Renal cortical epithelial cell (primary cell): ENCODE results near the gene TSSK6. TPM values are rescaled to one million over a fixed set of nuclear protein-coding genes. Genes with fewer than 3 reads are reported as not detected.

Source experiments
- DNase-seq: peaks from one replicate; pipeline ENCODE4 v3.0.0-alpha.2; 2011; ENCODE audit warnings: low read depth
- total RNA-seq: library from RNA; depleted of rRNA; stranded (reverse); fragments of >200 nt; gene quantifications from 2 replicates; pipeline ENCODE4 v1.2.3, GENCODE V29; 2014

TSSK6 gene
- total RNA-seq = 0.69 and 3.0 TPM in 2 replicates

DNA sequence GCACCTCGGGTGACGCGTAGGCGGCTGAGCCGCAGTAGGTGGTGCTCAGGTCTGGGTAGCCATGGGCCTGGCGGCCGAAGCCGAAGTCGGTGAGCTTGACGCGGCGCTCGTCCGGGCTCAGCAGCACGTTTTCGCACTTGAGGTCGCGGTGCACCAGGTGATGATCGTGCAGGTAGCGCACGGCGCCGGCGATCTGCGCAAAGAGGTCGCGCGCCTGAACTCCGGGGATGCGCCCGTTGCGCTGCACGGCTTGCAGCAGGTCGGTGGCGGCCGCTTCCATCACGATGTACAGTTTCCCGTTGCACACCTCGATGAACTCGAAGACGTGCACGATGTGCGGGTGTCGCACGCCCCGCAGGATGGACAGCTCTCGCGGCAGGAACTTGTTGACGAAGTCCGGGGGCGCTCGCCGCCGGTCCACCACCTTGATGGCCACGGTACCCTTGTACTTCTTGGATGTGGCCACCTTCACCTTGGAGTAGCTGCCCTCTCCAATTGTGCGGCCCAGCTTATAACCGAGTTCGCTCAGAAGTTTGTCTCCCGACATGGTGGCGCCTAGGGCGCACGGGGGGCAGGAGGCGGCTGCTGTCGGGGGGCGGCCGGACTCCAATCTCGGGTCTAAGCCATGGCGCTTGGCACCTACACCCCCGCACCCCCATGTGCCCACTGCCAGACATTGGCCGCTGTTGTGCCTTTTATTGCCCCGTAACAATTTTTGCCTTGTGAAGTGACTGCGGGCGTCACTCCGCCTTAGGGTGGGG is at the start of gene TSSK6:
Gene TSSK6 (minus strand): TSS at position 668 of the 761 bp plus-strand sequence. CDS start 121 bp downstream, at position 547.
- no peak for DNase-seq

DNA sequence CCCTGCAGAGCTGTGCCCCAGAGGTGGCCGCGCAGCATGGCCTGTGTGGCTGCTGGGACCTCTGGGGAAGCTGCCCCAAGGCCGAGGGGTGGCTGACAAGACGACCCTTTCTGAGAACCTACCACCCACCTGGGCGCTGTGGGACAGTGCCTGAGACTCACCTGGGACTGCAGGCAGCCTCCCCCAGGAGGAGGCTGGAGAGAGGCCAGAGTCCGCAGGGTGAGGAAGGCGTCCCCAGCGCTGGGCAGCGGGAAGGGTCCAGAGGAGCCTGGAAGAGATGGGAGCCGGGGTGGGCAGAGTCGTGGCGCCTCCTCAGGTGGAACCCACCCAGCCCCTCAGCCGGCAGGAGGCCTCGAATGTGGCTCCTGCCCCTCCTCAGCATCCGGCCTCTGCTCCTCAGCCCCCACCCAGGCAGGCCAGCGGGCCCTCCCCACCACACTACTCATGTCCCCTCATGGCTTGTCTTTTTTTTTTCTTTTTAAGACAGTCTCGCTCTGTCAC is 48.0 kb upstream of the TSSK6 start:
- no peak for DNase-seq

DNA sequence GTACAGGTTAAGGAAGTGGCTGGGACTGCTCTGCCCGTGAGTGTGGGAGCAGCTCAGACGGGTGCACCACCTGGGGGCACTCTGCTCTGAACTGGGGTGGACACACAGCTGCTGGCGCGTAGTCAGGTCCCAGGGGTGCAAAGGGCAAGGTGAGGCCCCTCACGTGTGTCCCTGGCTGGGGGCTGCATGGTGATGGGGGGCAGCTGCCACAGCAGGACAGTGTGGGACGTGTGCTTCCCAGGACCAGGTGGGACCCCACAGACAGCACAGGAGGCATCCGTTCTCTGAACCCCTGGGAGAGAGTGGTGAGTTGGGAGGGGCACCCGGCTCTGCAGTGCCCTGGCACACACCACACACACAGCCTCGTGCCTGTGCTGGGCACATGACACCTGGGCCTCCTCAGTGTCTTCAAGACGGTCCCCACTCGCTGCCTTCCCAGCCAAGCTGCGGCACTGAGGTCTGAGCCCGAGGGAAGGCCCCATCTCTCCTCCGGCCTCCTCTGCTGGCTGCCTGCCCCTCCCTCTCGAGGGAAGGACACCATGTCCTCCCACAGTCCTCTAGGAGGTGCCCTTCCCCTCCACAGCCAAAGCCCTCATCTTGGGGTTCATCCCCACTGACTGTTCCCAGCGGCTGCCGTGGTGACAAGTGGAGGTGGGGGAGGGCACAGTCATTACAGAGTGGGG is 47.5 kb upstream of the TSSK6 start:
- no peak for DNase-seq

DNA sequence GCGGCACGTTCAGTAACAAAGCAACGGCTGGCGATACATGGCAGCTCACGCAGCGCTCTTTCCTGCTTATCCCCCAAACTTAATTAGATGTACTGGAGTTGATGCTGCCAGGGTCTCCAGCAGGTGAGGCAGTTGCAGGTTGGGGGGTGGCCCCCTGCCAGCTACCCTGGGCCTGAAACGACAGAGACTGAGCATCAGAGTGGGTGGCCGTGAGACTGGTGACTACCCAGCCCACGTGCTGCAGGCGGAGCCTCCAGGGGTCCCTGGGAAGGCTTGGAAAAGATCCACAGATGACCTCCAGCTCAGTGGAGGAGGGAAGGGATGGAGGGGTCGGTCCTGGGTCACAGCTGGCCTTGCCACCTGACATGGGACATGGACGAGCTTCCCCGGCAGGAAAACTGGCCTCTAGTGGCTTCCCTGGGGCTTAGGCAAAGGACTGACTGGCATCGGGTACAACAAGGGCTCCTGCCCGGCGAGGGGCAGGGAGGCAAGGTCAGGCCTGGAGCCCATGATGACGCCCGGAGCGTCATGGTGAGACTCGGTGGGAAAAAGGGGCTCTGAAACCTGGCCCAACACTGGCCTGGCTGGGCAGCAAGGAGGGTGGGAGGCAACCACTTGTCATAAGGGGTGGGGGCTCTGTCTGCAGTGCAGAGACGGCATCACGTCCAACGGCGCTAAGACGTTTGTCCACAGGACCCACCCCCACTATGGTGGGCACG is 46.8 kb upstream of the TSSK6 start:
- DNase-seq = no peak

DNA sequence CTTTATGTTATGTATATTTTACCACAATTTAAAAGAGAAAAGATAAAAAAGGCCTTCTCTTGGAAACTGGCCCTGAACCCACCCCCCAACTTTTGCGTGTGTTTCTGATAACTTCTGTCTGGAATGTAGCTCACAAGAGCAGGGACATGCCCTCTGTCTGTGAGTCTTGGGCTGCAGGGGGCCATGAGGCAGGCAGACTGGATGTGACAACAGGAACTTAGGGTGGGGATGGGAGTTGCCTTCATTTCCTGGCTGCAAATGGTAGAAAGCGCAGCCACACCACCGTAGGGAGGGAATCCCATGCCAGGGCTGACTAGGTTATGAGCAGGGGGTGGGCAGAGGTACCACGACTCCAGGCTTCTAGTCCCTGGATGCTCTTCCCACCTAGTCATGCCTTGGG is 44.6 kb upstream of the TSSK6 start:
- no peak for DNase-seq

DNA sequence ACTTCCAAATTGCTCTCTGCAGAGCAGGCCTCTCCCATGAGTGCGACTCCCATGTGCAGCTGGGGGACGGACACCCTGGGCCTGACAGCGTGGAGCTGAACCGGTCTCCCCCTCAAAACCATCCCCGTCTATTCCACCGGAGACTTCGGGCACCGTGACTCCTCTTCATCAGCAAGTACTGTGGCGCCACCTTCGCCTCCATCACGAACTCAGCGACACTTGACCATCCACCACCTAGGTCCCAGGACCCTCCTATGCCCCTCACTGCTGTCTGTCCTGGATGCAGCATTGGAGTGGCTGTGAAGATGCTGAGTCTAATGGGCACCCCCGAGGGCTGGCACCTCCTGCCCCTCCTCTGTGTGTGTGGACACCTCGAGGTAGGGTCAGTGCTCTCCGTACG is 43.3 kb upstream of the TSSK6 start:
- no peak for DNase-seq

DNA sequence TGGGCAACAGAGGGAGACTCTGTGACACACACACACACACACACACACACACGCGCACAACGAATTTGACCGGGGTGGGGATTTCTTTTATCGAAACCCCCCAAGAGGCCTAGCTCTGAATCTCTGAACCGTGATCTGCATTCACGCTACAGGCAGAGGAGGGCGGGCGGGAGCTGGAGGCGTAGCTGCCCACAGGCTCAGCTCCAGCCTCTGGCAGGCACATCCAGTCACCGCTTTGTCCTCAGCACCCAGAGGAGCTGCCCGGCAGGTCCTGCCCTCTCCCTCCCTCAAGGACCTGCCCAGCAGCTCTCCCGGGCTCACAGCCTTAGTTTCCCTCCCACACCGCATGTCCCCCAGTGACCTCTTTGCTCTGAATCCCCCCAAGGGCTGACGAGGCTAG is 42.7 kb upstream of the TSSK6 start:
- no peak for DNase-seq

DNA sequence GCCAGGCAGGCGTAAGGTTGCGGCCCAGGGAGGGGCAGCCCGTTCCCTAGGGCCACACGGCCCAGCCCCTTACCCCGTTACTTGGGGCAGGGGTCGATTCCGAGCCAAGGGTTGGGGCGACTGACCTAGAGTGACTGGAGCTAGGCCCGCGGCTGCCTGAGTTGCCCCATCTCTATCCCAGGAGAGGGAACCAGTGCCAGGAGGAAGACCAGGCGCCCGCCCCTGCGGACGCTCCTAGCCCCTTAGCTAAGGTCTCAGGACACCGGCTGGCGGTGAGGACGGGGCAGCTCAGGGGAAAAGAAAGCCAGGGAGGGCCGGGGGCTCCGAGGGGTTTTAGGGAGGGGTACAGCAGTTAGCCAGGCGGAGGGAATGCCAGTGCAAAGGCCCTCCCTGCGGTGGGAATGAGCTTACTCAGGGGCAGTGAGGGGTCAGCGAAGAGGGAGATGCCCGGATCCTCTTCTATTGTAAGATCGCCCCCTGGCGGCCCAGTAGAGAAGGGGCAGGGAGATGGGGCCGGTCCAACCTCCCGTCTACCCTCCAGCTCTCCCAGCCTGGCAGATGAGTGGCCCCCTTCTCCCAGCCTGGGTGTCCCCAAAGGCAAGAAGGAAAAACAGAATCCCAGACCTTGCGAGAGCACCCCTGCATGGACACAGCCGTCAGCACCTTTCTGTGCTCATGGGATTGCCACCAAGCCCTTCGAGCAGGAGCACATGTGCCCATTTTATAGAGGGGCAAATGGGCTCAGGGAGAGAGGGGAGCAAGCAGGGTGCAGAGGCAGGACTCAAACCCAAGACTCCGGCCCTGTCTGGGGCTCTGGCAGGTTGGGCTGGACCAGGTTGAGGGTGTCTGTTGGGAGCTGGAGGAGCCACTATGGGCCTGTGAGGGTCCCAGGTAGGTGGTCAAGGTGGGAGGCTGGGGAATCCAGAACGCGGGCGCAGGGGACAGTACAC is 39.0 kb upstream of the TSSK6 start:
- no peak for DNase-seq

DNA sequence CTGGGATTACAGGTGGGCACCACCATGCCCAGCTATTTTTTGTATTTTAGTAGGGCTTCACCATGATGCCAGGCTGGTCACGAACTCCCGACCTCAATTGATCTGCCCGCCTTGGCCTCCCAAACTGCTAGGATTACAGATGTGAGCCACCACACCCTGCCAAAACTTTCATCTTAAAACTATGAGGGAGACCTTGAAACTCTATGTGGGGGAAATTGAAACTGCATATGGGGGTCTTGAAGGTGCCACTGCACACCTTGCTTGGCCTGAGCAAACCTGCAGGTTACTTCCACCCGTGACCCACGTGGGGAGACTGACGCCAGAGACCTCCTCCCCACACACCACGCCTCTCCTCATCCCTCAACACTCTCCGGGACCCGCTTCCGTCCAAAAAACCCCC is 38.3 kb upstream of the TSSK6 start:
- DNase-seq = no peak

DNA sequence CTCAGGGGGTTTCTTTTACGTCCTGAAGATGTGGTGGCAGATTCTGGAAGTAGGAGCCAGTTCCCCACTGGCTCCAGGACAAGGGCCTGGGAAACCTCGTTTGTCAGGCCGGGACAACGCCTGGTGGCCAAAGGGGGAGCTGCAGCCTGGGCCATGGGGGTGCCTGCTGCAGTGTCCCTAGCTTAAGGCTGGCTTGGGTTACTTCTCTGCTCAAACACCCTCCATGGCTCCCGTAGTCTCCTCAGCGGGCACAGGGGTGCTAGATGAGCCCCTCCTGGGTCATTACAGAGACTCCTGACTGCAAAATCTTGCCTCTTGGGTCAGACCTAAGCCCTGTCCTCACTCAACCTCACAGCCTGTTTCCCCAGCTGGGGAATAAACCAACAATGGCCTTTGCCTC is 37.5 kb upstream of the TSSK6 start:
- no peak for DNase-seq

DNA sequence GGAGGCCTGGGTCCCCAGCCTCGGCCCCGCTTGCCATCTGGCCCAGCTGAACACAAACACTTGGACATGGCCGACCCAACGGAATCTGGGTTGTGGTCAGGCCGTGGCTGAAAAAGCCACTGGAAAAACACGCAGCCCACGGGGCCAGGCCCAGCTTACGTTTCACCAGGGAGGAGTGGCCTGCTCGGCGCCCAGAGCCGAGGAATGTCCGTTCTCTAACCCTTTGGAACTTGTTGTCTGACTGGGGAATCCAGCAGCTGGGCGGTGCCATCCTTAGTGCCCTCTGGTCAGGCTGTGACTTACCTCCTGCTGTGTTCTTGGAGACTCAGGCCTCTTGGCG is 36.5 kb upstream of the TSSK6 start:
- no peak for DNase-seq

DNA sequence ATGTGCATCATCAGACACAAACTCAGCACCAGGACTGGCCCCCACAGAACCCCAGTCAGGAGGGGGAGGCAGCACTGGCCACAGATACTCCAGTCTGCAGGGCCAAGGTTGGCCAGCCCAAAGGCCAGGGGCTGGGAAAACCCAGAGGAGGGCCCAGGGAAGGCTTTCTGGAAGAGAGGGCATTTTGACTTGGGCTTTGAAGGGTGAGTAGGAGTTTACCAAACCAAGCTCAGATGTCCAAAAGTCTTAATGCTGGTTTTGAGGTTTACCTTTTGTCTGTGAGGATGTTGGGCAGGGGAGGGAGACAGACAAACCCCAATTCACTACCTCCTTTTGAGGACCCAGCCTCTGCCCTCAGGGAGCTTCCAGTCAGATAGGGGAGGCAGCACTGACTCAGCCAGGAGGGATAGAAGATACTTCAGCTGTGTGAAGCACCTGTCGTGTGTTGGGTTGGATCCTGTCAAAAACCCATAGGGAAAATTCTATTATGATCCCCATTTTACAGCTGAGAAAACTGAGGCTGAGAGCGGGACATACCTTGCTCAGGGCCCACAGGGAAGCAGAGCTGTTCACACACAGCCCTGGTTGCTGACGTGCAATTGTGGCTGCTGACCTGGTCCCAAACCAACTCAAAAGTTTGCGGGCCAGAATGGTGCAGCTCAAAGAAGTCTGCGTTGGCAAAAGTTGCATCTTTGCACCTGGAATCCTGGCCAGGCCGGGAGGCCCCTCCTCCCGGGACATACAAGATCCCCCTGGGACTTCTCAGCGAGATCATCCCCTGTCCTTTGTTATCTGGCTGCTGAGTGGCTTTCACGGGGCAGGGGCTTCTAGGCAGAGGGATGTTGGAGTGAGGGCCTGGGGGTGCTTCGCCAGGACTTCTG is 35.9 kb upstream of the TSSK6 start:
- no peak for DNase-seq

DNA sequence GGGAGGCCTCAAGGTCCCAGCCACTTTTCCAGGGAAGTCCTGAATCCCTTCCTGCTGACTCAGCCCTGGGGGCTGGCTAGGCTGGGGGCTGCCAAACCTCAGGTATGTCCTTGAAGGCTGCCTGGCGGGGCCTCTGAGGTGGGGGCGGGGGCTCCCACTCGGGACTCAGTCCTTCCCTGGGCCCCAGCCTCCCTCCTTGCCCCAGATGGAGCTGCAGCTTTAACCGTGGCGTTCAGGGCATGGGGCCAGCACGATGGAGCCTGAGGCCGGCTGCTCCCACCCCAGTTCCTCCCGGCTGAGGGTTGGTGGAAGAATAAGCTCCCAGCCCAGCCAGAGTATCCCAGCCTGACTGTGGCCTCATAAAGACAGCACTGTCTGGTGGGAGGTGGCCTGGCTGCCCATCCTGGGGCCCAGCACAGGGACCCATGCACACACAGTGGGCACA is 35.2 kb upstream of the TSSK6 start:
- no peak for DNase-seq

DNA sequence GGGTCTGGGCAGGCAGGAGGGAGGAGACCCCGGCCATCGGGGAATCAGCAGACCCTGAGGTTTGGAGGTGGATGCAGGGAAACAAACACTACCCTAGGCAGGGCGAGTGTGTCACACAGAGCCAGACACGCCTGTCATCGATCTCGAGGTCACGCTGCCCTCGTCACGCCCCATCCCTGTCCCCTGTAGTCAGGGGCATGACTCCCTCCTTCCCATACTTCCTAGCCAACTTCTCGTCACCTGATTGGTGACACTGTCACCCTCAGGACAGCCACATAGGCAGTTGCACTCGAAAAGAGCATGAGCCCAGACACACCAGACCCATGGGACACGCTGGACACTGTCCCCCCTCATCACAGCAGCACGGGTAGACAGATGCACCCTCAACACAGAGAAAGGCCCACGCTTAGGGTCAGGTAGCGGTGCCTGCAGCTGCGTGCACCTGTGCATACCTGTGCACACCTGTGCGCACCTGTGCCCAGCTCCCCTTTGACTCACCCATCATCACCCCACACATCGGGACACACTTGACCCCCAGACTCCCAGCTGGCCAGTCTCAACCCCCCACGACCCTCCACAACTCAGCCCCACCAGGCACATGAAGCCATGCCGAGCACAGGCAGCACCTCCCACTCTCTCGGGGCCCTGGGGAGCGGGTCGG is 34.6 kb upstream of the TSSK6 start:
- no peak for DNase-seq

DNA sequence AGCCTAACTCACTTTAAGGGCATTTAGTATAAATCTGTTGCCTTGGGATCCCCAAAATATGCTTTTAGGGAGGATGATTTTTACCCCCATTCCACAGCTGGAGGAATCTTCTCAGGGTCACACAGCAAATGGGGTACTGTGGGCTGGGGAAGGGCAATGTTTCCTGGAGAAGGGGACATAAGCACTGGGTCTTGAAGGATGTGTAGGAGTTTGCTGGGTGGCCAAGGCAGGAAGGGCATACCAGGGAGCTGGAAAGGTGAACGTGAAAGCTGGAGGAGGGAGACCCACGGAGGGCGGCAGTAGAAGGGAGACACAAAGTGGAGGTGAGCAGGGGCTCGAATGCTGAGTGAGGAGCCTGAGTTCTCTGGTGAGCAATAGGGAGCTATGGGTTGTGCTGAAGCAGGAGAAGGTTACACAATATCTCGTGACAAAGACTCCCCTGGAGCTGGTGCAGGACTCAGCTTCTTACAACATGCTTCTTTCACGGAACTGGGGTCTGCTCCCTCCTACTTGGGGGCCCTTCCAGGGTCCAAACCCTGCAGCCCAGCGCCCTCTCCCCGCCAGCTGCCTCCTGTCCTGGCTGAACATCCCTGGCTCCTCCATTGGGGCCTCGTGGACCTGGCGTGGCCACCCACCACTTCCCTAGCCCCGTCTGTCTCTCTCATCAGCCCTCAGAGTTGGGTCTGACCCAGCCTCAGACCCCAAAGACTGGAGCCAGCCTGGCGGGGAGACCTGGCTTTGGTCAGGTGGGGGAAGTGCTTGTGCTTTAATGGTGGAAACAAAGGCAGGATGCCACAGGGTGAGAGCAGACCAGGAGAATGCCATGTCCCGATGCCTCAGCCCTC is 33.8 kb upstream of the TSSK6 start:
- DNase-seq = no peak

DNA sequence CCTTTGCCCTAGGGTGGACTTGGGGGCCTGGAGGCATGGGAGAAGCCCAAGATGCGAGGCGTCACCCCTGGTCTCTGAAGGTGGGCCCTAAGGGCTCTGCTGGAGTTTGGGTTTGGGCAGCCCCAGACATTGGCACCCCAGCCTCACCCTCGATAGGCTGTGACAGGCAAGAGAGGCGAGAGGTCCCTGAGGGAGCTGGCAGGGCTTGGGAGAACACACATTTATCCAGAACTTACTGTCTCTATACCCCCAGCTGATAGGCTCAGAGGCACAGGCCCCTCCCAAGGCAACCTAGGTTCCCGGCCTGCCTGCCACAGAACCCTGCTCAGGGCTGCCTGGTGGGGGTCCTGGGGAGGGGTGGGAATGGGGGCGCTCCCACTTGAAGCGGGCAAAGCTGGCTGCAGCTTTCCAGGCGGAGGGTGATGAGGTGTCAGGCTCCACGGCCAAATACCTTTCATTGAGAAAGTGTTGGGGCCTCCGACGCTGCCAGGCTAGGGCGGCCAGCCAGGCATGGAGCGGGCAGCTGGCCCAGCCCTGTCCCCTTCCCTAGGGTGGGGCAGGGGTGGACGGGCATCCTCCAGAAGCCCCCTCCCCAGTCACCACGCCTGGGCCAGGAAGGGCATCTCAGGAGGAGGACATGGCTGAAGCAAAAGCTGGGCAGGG is 32.5 kb upstream of the TSSK6 start:
- DNase-seq = no peak

DNA sequence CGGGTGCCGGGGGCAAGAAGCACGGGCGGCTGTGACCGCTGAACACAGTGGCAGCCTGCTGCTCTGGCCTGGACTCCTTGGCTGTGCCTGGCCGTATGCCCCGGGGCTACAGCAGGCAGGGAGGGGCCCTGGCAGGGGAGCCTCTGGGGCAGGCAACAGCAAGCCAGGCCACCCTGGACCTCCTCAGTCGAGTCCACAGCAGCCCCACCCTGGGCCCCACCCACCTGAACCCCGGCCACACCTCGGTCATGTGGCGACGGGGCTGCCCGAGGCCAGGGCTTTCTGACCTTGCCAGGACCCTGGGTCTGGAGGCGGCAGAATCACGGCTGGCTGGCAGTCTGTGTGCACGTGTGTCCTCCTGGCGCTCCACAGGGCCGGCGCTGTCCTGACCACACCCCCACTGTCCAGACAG is 31.4 kb upstream of the TSSK6 start:
- DNase-seq = no peak

DNA sequence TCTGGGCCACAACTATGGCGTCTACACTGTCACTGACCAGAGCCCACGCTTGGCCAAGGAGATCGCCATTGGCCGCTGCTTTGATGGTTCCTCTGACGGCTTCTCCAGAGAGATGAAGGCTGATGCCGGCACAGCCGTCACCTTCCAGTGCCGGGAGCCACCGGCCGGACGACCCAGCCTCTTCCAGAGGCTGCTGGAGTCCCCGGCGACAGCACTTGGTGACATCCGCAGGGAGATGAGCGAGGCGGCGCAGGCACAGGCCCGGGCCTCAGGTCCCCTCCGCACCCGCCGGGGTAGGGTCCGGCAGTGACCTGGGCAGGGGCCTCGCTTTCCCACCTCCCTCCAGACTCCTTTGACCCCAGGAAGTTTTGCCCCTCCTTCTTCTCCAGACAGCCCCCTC is 30.4 kb upstream of the TSSK6 start:
- no peak for DNase-seq
